K562 (cell line): ENCODE data around the gene FRAT1. TPM values are rescaled to one million over a fixed set of nuclear protein-coding genes. Genes with fewer than 3 reads are reported as not detected.

Source experiments
- CHD2 ChIP-seq: IDR thresholded peaks from 2 replicates; pipeline ENCODE4 v1.6.1; 2011; ENCODE audit warnings: low read depth, low read length
- CREM ChIP-seq: IDR thresholded peaks from 2 replicates; pipeline ENCODE4 v1.6.1; 2014; ENCODE audit warnings: antibody characterized with exemption, low read depth
- CTCFL ChIP-seq: IDR thresholded peaks from 2 replicates; pipeline ENCODE4 v1.6.1; 2011; ENCODE audit warnings: borderline replicate concordance, low read depth, mild to moderate bottlenecking, moderate library complexity, low read length; ENCODE audit not compliant: insufficient read depth, poor library complexity, severe bottlenecking
- DPF2 ChIP-seq: fragments of 450-650 bp; IDR thresholded peaks from 2 replicates; pipeline ENCODE4 v1.6.1; 2016
- E2F1 ChIP-seq: sonication (generic); formaldehyde crosslinking; IDR thresholded peaks from 2 replicates; pipeline ENCODE4 v1.8.1; 2023; ENCODE audit warnings: mild to moderate bottlenecking, missing genetic modification reagents, moderate library complexity
- ESRRA ChIP-seq: fragments of 450-650 bp; IDR thresholded peaks from 2 replicates; pipeline ENCODE4 v1.6.1; 2014; ENCODE audit warnings: low read depth, mild to moderate bottlenecking, moderate library complexity, borderline replicate concordance
- FIP1L1 ChIP-seq: fragments of 200-400 bp; formaldehyde crosslinking; IDR thresholded peaks from 2 replicates; pipeline ENCODE4 v1.6.1; 2018; ENCODE audit warnings: mild to moderate bottlenecking, low read depth, low read length; ENCODE audit not compliant: poor library complexity, severe bottlenecking
- GTF2A2 ChIP-seq: IDR thresholded peaks from 2 replicates; pipeline ENCODE4 v1.6.1; 2016; ENCODE audit warnings: mild to moderate bottlenecking, missing genetic modification characterization, missing compliant biosample characterization
- GTF2E2 ChIP-seq: fragments of 200-800 bp; sonication (Bioruptor generic); IDR thresholded peaks from 2 replicates; pipeline ENCODE4 v1.6.1; 2016; ENCODE audit warnings: missing genetic modification characterization, missing compliant biosample characterization
- HDAC8 ChIP-seq: fragments of 450-650 bp; IDR thresholded peaks from 2 replicates; pipeline ENCODE4 v1.6.1; 2016; ENCODE audit warnings: mild to moderate bottlenecking, missing genetic modification characterization, moderate library complexity, missing compliant biosample characterization
- KLF1 ChIP-seq: fragments of 450-650 bp; IDR thresholded peaks from 2 replicates; pipeline ENCODE4 v1.6.1; 2016; ENCODE audit warnings: missing genetic modification characterization, missing compliant biosample characterization
- MAFF ChIP-seq: IDR thresholded peaks from 2 replicates; pipeline ENCODE4 v1.6.1; 2012; ENCODE audit warnings: low read length, improper control_type of control experiment
- MAFG ChIP-seq: fragments of 450-650 bp; conservative IDR thresholded peaks from 2 replicates; pipeline ENCODE4 v1.6.1; 2016; ENCODE audit warnings: missing genetic modification characterization, missing compliant biosample characterization
- MAFK ChIP-seq: IDR thresholded peaks from 2 replicates; pipeline ENCODE4 v1.6.1; 2011; ENCODE audit warnings: low read length, improper control_type of control experiment
- MNT ChIP-seq, 2 experiments: fragments of 450-650 bp; conservative IDR thresholded peaks; 2 replicates each; pipeline ENCODE4 v1.6.1; 2017; ENCODE audit warnings: mild to moderate bottlenecking in 2 of 2, moderate library complexity in 2 of 2
- MTA2 ChIP-seq: fragments of 450-650 bp; IDR thresholded peaks from 2 replicates; pipeline ENCODE4 v1.6.1; 2016; ENCODE audit warnings: low read depth
- MXI1 ChIP-seq: IDR thresholded peaks from 2 replicates; pipeline ENCODE4 v1.6.1; 2011; ENCODE audit warnings: low read depth, mild to moderate bottlenecking, improper control_type of control experiment, low read length
- PRMT5 ChIP-seq: sonication (generic); formaldehyde crosslinking; IDR thresholded peaks from 2 replicates; pipeline ENCODE4 v1.5.0; 2020; ENCODE audit warnings: missing genetic modification reagents
- PTRF ChIP-seq: fragments of 450-650 bp; IDR thresholded peaks from 2 replicates; pipeline ENCODE4 v1.6.1; 2016; ENCODE audit warnings: mild to moderate bottlenecking, missing genetic modification characterization, missing compliant biosample characterization
- RNF2 ChIP-seq: sonication (generic); IDR thresholded peaks from 2 replicates; pipeline ENCODE4 v1.6.1; 2016
- SMAD1 ChIP-seq: fragments of 150-350 bp; IDR thresholded peaks from 2 replicates; pipeline ENCODE4 v1.6.1; 2014; ENCODE audit warnings: low read length, low read depth; ENCODE audit not compliant: partially characterized antibody
- SNRNP70 ChIP-seq: fragments of 200-400 bp; formaldehyde crosslinking; optimal IDR thresholded peaks from 2 replicates; pipeline ENCODE3; 2017; ENCODE audit warnings: low read depth, low read length
- TAF1 ChIP-seq: IDR thresholded peaks from 2 replicates; pipeline ENCODE4 v1.6.1; 2011; ENCODE audit warnings: mild to moderate bottlenecking, low read length, moderate library complexity; ENCODE audit not compliant: insufficient read depth, control insufficient read depth, severe bottlenecking; ENCODE audit errors: extremely low read depth
- ZNF239 ChIP-seq: fragments of 250-450 bp; sonication (Bioruptor Pico); IDR thresholded peaks from 2 replicates; pipeline ENCODE4 v1.4.0; 2020; ENCODE audit warnings: mild to moderate bottlenecking
- ZNF77 ChIP-seq: fragments of 250-450 bp; sonication (Bioruptor Pico); IDR thresholded peaks from 2 replicates; pipeline ENCODE4 v1.5.0; 2020
- polyA plus RNA-seq, 8 experiments: library from polyadenylated mRNA; depleted of rRNA in 4 of 8; stranded (reverse) in 5 of 8; unstranded in 3 of 8; fragments of >200 nt; fragmentation: Nextera tagmentation in 2 of 8; fragmentation: Illumina TruSeq in 1 of 8; extraction: Ambion mirVana in 2 of 8; extraction: Trizol in 1 of 8; gene quantifications; 2 replicates each; pipeline versions ENCODE4 v1.2.1 to v1.2.3, GENCODE V29; 2011 to 2014; ENCODE audit warnings: inconsistent platforms in 1 of 8, missing spikeins in 1 of 8
- total RNA-seq, 7 experiments: library from RNA; depleted of rRNA in 6 of 7; stranded (reverse); fragments of >200 nt in 6 of 7; fragmentation: Illumina TruSeq in 2 of 7; extraction: Trizol in 2 of 7; gene quantifications; 2 replicates each; pipeline versions ENCODE4 v1.2.1 to v1.2.3, GENCODE V29; 2011 to 2021; ENCODE audit warnings: low replicate concordance in 1 of 7

Gene FRAT1
- total and polyA plus RNA-seq, 9 of the 15 experiments (the other 6 are each of a cell fraction or from before 2014, with no cell fraction given) = 0.11 to 4.6 (median 1.4) TPM

- no peak for TF ChIP-seq CTCFL
- no peak for TF ChIP-seq MTA2
- TF ChIP-seq MAFF = peak; percentile 41; the same call in 1 of the 2 replicates
- TF ChIP-seq ZNF239 = no peak
- no peak for TF ChIP-seq SNRNP70
- TF ChIP-seq FIP1L1 = no peak
- no peak for TF ChIP-seq CHD2
- no peak for TF ChIP-seq HDAC8 (tag)
- 0 out of 2 replicates have a peak, but pooled peaks have one; percentile 14 for TF ChIP-seq ESRRA
- no peak for TF ChIP-seq KLF1
- TF ChIP-seq SMAD1 = no peak
- TF ChIP-seq DPF2 = 0 out of 2 replicates have a peak, but pooled peaks have one; percentile 32
- TF ChIP-seq MAFG (tag) = no peak
- no peak for TF ChIP-seq PRMT5
- no peak for TF ChIP-seq MAFK
- no peak for TF ChIP-seq PTRF (tag)
- TF ChIP-seq RNF2 = no peak
- TF ChIP-seq MNT (conservative IDR thresholded peaks at IDR 0.05) = peak; percentile 93 to 98
- TF ChIP-seq GTF2A2 (tag) = no peak
- no peak for TF ChIP-seq GTF2E2 (tag)
- peak; percentile 46 for TF ChIP-seq TAF1
- no peak for TF ChIP-seq ZNF77 (CRISPR knock-in tag)
- TF ChIP-seq E2F1 = no peak
- TF ChIP-seq MXI1 = no peak
- TF ChIP-seq CREM = peak; percentile 88
Measured at GRCh38 chr10:97318772-97319651, at the start of gene FRAT1 (continued).
